HG02938 (cell line): ENCODE measurements around the gene DCHS2.
"Not testable (repeated sequence)": the region's sequence is repeated elsewhere in the genome, so short reads cannot be mapped to it uniquely, and the experiment has no call there.

Source experiments
- ATAC-seq: cut with Tn5 transposase; IDR thresholded peaks from one replicate; pipeline ENCODE4 v1.9.1; 2021; ENCODE audit warnings: mild to moderate bottlenecking, moderate library complexity; ENCODE audit not compliant: unreplicated experiment

DCHS2 gene

DNA sequence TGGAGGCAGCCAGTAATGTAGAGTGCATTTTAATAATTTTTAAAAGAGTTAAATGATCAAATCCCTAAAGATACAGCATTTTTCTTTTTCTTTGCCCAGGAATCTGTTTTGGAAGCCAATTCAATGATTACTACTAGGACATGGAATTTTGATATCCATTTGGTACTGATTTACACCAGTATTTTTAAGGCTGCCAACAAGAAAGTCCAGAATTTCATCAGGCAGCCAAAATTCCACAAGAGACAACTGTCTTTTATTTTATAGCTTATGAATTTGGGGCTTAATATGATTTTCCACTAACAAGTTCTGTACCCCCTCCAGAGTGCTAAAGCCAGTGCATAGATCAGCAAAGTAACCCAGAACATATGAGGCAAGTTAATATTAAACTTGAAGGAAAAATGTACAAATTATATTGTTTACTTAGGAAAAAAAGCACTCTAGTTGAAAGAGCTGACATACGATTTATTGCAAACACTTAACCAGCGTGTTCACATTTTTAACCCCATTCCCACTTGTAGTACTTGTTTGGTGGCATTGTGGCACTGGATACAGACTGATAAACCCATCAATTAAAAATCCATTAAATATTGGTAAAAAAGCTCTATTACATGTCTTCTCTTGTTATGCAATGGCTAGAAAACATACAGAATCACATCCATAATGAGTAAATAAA, 259.7 kb downstream of the DCHS2 start:
- no peak for ATAC-seq

DNA sequence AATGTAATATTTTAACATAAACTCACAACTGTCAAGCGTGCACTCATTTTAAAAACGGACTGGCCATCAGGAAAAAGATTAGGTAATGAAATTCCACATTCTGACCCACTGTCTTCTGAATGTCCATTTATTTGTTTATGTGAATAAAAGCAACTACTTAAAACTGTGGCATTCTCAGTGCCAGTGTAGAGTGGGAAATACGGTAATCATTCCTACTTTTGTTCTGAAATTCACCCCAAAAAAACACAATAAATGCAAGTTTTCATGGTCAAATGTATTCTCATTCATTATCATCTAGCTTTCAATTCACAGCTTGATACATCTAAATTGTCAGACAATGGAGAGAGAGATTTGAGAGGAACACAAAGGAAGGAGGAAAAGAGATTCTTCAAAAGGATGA, 260.9 kb downstream of the DCHS2 start:
- ATAC-seq, result no peak

DNA sequence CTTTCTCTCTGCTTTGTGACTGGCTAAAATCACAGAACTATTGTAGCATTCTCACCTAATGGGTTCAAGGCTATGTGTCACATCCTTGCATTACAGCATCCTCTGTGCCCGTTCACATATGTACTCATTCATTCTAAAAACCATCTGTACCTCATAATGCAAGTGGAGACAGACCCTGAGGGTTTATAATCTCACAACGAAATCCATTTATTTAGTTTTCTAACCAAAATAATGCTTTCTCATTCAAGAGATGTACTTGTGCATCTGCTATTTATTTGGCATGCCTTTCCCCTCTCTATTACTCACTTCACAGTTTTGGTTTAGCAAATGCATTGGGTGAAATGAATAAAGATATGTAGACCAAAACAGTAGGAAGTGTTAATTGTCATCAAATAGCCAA, 261.5 kb downstream of the DCHS2 start:
- ATAC-seq, result no peak

DNA sequence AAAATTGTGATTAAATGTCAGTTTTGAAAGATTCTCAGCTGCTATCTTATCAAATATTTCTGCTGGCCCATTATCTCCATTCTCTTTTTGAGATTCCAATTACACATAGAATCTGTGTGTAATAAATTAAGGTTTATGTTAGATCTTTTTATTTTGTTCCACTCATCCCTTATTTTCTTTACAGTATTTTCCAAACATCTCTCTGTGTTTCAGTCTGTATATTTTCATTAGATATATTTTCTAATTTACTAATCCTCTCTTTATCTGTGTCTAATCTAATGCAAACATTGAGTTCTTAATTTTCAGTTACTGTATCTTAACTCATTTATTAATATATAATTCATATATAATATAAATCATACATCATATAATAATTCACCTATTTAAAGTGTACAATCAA, 268.7 kb downstream of the DCHS2 start:
- ATAC-seq, result no peak

DNA sequence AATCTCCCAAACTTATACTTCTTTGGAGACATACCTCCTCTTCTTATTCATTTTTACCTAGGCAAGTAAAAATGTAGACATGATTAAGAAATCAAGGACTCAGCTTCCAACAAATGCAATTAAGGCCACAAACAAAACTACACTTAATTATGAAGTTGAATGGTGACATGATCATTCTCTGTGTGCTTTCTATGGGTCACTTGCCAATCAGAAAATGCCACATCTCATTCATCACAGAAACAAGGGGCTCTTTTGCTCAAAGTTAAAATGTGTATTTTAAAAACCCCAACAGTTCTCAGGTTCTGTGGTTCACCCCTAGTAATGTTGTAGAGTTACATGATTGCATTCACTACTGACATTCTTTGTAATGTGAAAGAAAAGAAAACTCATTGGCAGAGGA, 273.5 kb downstream of the DCHS2 start:
- no peak for ATAC-seq

DNA sequence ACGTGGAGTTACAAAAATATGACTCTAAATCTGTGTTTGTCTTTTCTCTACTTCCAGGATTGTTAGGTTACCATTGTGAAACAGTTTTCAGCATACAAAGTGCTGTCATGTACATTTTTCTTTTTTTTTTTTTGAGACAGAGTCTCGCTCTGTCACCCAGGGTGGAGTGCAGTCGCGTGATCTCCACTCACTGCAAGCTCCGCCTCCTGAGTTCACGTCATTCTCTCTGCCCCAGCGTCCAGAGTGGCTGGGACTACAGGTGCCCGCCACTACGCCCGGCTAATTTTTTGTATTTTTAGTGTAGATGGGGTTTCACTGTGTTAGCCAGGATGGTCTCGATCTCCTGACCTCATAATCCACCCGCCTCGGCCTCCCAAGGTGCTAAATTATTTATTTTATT, 274.2 kb downstream of the DCHS2 start:
- not testable (repeated sequence) for ATAC-seq

DNA sequence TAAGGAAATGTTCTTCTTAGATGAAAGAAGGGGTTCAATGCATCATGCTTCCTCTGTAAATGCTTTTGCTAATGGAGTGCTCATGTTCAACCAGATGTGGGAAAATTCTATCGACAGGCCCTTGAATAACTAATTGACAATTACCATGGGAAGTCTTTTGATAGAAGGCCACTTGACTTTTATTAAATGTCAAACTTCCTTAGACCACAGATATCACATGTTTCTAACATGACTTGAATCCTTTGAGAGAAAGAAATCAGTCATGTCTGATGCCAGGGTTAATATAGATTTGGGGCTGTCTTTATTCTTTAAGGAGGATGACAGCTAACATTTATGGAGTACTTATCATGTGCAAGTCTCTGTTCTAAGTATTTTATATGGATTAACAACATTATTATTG, 280.1 kb downstream of the DCHS2 start:
- ATAC-seq, result no peak

DNA sequence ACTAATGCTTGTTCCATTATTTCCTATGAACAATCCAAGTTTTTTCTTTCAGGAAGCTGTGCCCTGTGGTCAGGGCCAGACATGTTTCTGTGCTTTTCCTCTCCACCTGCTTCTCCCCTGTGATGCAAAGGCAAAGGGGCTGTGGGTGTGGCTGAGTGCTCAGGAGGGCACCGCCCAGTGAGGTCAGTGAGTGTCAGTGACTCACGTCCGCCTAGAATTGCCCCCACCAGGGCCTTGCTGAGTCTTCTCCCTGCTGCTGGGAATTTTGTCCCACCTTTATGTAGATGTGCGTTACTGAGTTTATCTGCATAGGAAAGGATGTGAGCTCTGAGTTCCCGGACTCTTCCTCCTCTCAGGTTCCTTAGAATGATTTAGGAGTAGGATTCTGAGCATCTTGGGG, 283.2 kb downstream of the DCHS2 start:
- ATAC-seq, result no peak

DNA sequence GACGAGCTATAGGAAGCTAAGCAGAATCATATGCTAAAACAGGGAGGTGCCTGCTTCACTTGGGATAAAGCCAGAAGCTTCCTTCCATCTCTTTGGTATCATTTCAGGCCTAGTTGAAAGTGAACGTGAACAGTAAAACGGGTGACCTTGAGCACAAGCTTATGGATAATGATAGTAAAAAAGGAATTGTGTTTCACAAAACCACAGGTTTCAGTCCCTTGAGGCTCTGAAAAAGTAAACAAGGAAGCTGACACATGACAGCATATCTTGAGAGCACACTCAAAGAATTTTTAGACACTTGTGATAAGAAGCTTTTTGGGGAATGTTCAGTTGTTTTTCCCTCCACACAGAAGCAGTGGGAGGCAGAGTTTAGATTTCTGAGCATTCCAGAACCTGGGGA, 286.1 kb downstream of the DCHS2 start:
- ATAC-seq, result no peak

DNA sequence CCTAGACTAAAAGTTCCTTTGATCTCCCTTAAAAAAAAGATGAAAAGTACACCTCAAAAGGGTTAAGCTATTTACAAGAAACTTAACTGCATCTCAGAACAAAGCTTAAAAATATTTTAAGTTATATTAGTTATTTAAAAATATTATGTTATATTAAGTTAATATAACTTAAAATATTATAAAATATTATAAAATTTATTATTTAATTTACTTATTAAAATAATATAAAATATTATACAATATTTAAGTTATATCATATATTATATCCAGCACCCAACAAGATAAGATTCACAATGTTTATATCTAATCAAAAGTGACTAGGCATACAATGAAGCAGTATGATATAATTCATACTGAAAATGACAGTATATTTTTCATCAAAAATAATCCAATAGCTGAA, 296.9 kb downstream of the DCHS2 start:
- ATAC-seq, result no peak

DNA sequence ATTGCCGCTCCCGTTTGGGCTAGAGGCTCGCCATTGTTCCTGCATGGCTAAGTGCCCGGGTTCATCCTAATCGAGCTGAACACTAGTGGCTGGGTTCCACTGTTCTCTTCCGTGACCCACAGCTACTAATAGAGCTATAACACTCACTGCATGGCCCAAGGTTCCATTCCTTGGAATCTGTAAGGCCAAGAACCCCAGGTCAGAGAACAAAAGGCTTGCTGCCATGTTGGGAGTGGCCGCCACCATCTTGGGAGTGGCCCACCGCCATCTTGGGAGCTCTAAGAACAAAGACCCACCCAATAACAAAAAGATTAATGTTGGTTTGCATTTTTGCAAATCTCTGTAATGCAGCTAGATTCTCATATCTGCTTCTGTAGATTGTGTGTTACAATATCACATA, 299.0 kb downstream of the DCHS2 start:
- no peak for ATAC-seq

DNA sequence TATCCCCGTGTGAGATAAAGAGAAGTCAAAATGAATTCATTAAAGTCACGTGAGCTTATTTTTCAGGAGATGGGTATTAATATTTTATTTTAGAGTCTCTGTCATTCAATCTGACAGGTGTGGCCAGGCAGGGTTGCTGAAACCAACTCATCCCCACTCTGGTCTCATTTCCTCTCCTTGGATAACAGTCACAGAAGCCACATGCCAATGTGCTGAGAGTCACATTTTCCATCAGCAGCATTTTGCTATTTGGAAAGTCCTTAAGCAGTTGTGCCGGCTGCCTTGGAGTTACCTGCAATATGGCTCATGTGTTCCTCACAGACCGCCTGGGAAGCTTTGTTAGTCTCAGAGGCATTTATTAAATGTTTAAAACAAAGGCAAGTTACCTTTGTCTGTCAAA, 302.3 kb downstream of the DCHS2 start:
- no peak for ATAC-seq

DNA sequence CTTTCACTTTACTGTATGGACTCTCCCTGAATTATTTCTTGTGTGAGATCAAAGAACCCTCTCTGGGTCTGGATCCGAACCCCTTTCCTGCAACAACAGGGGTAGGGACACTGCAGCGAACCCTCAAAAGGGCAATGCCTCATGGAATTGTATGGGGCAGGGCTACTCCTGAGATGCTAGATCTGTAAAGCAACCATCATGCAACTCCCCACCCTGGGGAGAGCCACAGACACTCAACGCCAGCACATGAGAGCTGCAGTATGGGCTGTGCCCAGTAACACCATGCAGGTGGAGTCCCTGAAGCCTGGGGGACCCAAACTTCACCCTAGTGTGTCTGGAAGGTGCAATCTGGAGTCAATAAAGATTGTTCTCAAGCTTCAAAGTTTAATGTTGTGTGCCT, 304.7 kb downstream of the DCHS2 start:
- no peak for ATAC-seq

DNA sequence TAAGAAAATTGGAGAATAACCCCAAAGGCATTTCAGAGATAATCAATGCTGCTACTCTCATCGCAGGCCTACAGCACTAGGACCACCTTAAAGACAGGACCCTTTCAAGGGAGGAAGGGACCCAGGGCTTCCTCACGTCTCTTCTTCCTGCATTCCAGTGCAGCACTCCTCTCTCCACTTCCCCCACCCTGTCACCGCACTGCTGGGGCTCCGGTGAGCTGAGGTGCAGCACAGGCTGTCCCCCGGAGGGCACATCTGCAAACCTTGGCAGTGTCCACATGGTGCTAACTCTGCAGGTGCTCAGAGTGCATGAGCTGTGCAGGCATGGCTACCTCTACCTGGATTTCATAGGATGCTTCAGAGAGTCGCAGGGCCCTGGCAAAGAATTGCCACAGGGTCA, 305.6 kb downstream of the DCHS2 start:
- no peak for ATAC-seq

DNA sequence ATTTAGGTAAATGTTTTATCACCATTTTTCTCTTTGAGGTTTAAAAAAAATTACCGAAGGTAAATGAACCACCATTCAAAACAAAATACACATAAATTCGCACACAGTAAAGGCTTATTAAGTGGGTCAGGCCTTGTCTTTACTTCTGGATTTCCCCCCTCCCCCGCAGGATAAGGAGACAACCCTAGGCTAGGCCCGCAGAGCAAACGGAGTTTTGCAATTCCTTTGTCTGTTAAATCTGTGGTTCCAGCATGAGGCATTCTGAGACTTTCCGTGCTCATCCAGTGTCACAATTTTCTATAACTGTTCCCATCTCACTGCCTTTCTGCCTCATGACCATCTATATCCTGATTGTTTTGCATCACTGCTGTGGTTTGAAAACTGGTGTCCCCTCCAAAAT, 307.4 kb downstream of the DCHS2 start:
- no peak for ATAC-seq

DNA sequence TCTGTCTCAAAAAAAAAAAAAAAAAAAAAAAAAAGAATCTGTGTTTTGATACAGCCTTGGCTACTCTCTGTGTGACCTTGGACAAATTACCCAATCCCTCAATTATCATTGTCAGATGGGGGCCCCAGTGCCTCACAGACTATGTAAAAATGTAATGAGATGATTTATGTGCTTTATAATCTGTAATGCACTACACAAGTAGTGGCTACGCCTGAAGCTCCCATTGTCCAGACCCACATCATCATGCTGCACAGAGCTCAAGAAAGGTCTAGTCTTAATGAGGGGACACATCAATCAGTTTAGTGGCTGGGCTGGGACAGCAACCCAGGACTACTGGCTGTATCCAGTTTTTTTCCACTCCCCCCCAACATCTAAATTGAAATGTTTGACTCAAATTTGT, 308.3 kb downstream of the DCHS2 start:
- no peak for ATAC-seq
